NCI-H1105 (cell line): ENCODE data around the gene DIDO1.

ENCODE experiments used
- DNase-seq: peaks from one replicate; lab custom pipeline; 2025; lab: John Stamatoyannopoulos, UW

Gene DIDO1

DNA sequence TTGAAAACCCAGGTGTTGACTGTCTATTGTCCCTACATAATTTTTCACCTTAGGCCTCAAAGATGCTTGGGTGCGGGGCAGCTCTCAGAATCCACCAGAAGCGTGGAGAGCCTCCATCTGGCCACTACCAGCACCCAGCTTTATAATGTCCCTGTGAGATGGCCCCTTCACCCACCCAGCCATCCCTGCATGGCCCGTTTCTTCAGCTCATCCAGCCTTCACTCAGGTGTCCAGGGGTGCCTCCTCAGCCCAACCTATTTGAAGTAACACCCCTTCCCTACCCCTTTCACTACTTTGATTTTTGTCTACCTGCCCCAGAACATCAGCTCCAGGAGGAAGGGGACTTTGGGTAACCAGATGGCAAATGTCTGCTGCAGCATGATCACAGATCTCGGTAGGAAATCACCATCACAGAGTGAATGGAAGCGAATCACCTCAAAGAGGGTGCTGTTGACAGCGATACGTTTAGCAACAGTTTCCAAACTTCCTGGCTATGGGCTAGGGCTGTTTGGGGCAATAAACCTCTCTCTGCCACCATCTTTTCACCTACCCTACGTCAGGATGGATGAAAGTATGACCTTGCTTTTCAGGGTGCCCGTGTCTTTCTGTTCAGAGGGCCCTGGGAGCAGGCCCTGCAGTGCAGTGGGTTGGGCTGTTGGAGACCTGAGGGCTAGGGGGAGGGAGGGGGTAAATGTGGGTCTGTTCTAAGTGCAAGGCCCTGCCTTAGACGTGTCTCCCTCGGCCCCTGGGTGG, 25.0 kb upstream of the DIDO1 start:
- no peak for DNase-seq

DNA sequence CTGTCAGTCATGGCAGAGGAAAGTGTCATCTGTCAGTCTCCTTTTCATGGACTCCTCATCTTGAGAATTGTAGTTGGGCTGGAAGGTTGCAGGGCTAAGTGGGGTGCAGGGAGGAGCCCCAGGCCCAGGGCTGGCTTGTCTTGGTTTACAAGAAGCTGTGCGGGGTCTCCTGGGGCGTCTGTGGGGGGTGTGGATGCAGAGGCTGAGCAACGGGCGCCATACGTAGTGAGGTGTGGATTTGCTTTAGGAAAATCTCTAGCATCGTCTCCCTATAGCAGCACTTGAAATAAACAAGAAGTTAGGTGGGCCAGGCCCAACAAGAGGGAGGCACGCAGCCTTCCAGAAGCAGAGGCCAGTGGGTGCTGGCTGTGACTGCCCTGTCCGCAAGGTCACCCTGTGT, 24.4 kb upstream of the DIDO1 start:
- DNase-seq, result no peak

DNA sequence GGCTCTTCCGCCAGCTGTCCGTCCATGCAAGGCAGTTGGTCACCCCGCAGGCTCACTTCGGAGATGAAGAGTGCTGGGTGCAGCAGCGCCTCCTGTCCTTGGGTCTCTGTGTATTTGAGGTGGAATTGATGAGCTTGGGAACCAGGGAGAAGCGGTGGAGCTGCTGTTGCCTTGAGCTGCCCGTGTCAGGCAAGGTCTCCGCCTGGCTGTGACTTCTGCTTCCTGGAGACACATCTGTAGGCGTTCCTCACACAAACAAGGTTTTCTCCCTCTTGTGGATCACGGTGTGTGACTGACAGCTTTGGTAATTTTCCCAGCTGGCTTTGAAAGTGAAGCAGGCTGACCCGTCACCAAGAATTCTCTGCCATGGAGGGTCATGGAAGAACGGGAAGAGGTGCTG, 23.7 kb upstream of the DIDO1 start:
- DNase-seq, result no peak

DNA sequence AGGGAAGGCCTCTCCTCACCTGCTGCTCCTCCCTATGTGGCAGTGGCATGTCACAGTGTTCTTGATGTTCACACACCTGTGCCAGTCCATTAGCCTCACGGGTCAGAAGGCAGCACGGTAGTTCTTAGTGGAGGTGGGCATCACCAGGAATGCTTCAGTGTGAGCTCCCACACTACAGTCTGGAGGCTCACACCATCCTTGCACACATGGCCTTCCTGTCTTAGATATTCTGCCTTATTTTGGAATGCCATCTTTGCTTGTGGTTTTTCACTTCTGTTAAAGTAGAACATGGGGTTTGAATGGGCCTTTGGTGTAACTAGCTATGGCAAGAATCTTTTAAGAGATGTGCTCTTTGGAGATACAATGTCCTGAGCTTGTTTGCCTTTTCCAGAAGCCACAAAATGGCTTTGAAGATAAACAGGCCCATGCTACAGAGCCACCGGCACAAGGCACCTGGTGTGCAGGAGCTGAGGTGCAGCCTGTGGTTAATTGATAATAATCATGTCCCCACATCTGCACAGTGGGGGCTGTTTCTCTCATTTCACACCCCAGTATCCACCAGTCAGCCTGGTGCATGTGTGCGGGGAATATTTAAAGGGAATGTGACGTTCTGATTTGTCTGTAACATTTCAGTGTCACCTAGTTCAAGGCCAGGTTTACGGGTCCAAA, 23.0 kb upstream of the DIDO1 start:
- DNase-seq, result no peak

DNA sequence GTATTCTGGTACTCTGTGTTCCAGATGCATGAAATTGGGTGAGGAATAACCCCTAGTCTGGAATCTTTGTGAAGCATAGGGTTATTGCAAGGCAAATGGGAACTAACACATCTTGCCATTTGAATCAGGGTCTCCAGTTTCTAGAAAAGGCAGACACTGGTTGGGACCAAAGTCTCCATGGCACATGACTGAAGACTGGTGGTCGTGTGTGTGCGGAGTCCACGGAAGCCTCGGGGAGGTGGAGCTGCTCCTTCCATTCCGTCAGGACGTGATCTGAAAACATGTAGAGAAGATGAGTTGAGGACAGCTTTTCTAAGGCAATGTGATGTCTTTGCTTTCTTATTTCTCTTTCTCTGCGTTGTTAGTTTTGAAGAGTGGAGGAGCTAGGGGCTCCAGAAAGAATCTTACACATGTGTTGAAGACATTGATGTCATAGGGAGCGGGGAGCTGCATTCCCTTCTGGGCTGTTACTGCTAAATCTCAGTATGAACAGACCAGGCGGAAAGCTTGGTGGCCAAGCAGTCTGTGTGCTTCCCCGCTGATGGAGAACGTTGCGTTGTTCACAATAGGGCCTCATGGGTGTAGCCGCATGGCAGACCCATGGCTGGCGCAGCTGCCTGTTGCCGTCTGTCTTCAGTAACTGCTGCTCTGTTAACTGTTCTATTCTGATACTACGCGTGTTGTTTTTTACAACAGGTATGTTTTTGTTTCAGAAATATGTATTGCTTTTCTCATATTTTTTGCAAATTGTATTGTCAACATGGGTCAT, 21.4 kb upstream of the DIDO1 start:
- no peak for DNase-seq

DNA sequence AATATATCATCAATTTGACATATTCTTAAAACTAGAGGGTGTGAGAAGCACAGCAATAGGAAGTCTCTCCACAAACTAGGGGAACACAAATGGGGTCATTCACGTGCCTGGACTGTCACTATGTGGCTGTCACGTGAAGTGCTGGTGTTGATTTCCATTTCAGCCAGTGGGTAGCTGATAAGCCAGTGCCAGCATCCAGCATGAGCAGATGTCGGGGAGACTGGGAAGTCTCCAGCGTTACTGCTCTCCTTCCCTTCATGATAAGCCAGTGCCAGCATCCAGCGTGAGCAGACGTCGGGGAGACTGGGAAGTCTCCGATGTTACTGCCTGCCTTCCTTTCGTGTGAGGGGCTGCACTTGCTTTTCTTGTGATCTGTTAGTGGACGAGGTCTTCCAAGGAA, 20.6 kb upstream of the DIDO1 start:
- no peak for DNase-seq

DNA sequence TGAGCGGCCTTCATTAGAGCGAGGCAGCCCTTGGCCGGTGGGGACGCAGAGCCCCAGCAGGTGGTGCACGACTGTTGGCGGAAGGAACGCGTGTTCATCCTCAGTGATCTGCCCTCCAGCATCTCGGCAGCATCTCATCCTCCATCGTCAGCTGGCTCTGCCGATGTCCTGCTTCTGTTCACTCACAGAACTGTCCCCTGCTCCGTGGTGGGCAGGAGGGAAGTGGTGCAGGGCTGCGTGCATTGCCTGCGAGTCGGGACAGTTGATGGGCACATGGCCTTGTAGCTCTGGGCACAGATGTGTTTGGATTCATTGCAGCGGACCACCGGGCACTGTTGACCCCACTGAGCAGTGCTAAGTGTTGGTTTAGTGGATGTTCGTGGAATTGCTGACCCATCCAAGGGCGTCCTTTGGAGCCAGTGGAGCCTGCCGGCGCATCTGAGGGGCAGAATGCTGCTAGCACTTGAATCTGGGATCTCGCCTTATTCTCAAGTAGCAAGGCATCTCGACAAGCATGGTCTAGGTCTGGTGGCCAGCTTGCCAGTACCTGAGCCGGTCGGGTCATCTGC, 19.6 kb upstream of the DIDO1 start:
- no peak for DNase-seq

DNA sequence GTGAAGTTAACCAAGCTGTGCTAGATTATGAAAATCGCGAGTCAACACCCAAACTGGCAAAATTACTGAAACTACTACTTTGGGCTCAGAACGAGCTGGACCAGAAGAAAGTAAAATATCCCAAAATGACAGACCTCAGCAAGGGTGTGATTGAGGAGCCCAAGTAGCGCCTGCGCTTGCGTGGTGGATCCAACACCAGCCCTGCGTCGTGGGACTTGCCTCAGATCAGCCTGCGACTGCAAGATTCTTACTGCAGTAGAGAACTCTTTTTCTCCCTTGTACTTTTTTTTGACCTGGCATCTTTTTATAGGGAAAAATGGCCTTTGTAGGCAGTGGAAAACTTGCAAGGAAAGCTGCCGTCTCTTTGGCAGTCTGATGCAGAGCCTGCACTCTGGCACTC, 18.4 kb upstream of the DIDO1 start:
- DNase-seq, result no peak

DNA sequence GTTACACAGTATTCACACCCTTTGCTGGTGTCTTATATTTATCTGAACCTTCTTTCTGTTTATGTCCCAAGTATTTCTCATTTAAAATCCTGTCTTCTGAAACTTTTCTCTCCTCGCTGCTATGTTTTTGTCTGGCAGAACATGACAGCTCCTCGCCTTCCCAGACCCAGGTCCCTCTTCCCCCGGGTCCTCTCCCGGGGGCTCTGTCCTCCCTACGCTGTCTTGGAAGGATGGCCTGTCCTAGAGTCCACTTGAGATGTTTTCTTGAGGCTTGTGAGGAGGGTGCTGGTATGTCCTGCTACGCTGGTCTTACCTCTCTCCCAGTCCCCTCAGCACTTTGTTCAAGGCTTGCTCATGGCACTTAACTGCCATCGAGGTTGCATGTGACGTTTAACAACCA, 17.9 kb upstream of the DIDO1 start:
- no peak for DNase-seq

DNA sequence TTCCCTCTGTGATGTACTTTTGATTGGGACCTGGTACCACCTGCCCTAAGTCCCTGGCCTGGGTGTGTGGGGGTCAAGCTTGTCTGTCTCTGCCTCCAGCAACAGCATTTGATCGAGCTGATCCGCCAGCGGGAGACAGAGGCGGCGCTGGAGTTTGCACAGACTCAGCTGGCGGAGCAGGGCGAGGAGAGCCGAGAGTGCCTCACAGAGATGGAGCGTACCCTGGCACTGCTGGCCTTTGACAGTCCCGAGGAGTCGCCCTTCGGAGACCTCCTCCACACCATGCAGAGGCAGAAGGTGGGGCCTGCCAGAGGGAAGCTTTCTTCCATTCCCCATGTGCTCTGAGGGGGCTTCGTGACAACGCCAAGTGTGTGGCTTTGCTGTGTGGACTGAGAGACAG, 17.1 kb upstream of the DIDO1 start:
- DNase-seq, result no peak

DNA sequence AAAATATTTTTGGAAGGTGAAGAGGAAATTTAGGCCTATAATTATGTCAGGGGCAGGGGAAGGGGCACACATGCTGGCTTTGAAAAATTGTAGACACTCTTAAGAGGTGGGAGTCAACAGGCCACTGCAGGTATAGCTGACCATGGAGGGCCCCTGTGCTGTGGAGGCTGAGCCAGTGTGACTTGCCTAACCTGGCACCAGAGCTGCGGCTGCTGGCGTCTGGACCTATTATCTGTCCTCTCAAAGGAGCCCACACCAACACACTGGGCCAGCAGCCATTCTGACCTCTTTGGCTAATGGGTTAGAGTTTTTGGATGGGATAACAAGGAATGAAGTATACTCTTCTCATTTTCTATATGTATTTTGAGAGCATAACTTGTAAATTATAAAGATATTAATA, 16.2 kb upstream of the DIDO1 start:
- DNase-seq, result no peak

DNA sequence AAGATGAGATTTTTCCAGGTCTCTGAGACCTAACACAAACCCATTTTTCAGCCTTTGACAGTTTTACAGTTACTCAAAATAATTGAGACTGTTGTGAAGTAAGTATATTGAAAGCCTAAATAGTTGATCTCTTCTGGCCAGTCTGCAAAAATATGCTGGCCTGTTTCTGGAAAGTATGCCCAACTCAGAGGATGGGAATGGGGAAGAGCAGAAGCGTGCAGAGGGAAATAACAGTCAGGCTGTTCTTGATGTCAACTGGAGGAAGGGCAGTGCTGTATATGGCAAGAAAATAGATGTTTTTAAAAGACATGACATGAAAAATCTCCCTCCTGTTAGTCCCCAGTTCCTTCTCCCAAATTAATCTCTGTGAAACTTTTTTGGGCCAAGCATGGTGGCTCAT, 15.5 kb upstream of the DIDO1 start:
- DNase-seq, result no peak

DNA sequence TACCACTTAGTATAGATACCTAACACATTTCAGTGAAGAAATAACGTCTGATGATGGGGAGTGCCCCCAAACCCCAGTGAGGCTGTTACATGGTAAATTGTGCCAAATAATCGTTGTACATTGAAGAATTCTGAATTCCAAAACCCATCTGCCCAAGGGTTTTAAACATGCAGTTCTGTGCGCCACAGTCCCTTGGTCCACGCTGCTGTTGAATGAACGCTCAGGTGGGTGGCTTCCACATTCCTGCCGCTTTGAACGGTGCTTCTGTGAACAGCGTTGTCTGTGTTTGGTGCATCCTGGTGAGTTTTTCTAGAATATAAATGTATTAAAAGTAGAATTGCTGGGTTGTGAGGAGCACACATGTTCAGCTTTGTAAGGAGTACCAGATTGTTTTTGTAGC, 14.6 kb upstream of the DIDO1 start:
- no peak for DNase-seq

DNA sequence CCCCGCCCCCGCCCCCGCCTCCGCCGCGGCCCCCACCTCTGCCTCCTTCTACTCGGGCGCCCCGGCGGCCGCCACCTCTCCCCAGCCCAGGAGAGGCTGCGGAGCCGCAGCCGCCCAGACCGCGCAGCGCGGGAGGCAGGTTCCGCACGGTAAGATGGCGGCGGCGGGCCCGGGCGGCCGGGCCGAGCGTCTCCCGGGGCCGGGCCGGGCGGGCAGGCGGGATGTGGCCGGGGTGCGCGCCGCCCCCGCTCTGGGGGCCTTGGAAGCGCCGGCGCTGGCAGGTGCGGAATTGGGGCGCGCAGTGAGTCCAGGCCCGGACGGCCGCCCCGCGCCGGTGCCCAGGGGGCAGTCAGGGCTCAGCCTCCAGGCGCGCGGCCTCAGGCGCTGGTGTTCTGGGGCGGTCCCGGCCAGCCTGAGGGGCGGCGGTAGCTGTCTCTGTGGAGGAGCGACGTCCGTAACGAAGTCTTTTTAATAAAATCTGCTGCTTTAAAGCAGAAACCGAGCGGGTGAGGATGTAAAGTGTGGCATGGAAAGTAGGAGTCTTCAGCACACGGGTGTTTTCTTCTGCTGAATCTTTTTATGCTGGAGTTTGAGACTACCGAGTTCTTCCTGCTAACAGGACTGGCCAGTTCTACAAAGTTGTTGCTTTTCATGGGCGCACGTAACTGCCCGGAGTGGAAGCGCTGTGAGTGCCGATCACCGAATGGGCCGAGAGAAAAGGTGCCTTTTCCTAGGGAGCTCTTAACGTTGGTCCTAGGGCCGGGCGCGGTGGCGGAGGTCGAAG, 12.0 kb upstream of the DIDO1 start, which contains the start of gene GID8:
GID8 (plus strand) TSS at position 43 of the 784 bp plus-strand sequence. CDS start 3,356 bp downstream, outside the sequence.
- no peak for DNase-seq

DNA sequence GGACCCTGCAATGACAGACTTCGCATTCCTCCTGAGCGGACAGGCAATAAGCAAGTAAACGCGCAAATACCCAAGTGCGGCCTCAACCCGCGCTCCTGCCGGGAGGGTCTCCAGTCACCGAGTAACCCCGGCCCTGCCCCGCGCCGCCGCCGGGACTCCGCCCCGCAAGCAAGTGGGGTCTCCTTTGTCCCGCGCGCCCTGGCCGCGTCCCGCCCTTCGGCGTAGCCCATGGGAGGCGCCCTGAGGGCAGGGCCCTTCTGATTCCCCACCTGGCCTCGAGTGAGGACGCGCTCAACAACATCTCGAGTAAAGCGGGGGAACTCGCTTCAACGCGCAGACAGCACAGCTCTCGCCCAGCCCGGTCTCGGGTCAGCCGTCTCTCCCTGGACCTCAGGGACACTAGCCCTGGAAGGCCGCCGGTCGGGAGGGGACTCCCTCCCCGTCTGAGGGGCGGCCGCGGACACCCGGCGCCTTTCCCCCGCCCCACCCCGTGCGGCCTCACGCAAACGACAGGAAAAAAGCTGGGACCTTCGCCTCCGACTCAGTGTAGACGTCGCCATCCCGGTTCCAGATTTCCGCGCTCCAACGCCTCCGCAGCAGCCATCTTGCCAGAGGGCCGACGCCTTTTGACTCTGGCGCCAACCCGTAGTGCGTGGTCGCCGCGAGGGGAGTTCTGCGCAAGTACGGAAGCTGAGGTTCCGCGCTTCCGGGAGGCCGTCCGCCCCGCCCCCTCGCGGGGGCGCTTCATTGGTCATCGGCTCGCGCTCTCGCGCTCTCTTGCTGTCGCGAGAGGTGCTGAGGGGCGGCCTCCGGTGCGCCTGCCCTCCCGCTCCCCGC, 11.2 kb upstream of the DIDO1 start:
- DNase-seq, result peak; percentile 91

DNA sequence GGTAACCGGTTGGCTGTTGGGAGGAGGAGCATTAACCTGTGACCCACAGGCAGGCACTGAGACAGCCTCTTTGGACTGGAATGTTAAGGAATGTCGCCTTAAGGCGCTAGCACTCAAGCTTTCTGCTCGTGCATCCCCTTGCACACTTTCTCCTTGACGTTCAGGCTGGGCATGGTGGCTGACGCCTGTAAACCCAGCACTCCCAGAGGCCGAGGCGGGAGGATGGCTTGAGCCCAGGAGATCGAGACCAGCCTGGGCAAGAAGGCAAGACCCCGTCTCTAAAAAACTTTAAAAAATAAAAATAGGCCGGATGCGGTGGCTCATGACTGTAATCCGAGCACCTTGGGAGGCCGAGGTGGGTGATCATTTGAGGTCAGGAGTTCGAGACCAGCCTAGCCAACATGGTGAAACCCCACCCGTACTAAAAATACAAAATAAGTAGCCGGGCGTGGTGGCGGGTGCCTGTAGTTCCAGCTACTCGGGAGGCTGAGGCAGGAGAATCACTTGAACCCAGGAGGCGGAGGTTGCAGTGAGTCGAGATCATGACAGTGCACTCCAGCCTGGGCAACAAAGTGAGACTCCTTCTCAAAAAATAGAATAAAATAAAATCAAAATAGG, 9.8 kb upstream of the DIDO1 start:
- no peak for DNase-seq

DNA sequence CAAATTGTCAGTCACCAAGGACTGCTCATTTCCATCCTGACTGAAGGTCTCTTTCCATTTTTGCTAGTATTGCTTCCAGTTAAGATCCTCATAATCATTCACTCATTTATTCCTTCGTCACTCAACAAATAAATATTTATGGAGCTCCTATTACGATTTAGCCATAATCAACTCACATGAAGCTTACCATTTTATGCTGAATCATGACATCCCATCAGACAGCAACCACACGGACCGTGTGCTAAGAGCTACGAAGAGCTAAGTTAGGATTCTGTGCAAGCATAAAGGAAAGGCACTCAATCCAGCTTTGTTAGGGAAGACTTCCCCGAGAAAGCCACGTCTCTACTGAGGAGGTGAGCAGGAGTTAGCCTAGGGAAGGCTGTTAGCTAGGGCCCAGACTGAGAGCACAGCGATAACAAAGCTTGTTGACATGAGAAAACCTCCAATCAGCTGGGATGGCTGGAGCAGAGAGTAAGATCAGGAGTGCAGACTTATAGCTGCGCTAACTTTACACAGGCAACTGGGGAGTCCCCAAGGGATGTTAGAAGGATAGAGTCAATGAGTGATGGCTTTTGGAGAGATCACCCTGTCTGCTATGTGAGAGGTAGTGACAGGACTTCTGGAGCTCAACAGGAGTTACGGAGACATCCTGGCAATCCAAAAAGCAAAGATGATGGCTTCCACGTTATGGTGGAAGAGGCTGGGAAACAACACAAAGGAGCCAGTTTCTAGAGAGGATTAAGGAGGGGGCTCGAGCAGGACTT, 9.1 kb upstream of the DIDO1 start:
- DNase-seq, result no peak

DNA sequence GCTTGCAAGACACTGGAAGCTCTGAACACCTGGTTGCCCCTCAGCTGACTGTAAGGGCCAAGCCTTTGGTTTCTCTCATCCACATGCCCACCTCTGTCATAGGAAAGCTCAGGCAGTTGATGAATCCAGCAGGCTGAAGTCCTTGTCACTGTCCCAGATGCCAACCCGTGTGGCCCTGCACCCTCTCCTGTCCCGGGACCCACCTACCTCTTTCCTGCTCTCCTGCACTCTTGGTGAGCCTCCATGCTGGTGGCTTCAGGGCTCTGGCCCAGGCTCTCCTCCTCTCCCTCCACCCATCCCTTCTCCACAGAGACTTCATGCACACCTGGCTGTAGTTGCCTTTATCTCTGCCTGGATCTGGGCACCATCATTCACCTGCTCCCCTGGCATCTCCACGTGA, 7.7 kb upstream of the DIDO1 start:
- DNase-seq, result no peak

DNA sequence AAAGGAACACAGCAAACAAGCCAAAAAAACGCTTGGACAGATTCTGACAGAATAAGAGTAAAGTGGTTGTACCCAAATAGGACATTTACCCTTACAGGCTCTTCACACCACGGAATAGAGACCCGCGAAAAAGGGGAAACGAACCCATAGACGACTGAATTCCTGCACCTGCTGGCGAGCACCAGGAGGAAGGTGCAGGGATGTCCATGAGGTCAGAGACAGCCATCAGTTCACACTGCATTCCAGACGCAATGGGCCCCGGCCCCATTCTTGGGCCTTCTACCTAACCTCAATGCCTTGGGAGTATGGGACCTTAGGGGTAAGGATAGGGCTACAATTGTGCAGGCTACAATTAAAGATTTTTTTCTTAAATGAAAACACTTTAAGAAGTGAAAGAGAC, 5.2 kb upstream of the DIDO1 start:
- no peak for DNase-seq

DNA sequence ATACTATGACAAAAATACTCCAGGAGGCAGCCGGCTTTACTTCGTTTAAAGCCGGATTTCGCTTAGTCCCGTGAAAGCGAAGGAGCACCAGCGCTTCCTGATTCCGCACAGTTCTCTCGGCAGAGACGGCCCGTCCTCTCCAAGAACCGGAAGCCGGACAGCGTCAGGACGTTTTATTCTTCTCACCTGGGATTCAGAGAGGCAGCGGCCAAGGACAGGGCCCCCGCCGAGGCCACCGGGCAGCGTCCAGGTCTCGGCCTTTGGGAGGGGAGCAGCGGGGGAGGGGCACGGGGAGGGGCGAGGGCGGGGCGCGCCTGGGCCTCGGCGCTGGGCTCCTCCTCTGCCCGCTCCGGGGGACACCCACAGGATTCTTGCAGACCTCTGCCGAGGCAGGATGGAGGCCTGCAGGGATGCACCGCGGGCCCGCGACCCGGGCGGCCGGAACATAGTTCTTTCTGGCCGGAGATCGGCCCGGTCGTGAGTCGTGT, 2.8 kb upstream of the DIDO1 start:
- DNase-seq, result no peak
